ENCODE data around the gene YEATS4. TPM values are rescaled to one million over a fixed set of nuclear protein-coding genes. Genes with fewer than 3 reads are reported as not detected.

YEATS4 gene
- total RNA-seq, 1 donor from 2014 or later: 13.5 TPM

DNA sequence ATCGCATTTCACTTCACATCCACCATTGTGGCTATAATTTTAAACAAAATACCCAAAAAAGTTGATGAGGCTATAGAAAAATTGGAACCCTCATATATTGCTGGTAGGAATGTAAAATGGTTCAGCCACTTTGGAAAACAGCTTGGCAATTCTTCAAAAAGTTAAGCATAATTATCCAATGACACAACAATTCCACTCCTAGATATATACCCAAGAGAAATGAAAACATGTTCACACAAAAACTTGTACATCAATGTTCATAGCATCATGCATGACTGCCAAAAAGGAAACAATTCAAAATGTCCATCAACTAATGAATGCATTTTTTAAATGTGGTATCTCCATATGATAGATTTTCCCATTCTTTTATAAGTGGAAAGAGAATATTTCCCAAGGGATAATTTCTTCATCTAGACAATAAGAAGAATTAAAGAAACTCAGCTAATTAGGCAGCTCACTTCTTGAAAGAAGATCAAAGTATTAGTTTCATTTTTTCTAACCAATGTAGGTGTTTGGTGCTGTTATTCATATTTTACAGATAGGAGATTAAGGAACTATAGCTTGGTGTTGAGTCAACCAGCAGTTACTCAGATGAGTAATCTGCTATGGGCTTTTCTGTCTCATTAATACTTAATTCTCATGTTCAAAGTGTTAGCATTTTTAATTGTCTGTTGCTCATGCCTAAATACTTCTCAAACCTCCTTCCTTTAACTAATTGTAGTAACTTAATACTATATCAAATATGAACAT is 32.8 kb downstream of the YEATS4 start:
- TF ChIP-seq, protein P1, sequence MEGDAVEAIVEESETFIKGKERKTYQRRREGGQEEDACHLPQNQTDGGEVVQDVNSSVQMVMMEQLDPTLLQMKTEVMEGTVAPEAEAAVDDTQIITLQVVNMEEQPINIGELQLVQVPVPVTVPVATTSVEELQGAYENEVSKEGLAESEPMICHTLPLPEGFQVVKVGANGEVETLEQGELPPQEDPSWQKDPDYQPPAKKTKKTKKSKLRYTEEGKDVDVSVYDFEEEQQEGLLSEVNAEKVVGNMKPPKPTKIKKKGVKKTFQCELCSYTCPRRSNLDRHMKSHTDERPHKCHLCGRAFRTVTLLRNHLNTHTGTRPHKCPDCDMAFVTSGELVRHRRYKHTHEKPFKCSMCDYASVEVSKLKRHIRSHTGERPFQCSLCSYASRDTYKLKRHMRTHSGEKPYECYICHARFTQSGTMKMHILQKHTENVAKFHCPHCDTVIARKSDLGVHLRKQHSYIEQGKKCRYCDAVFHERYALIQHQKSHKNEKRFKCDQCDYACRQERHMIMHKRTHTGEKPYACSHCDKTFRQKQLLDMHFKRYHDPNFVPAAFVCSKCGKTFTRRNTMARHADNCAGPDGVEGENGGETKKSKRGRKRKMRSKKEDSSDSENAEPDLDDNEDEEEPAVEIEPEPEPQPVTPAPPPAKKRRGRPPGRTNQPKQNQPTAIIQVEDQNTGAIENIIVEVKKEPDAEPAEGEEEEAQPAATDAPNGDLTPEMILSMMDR (IDR thresholded peaks at IDR 0.05): no peak
- DNase-seq (ENCODE audit: low spot score): no peak
- Mint-ChIP-seq H3K9me3 (ENCODE audit: low read depth) (peaks cover 10% of the 10 kb centered on the region), H3K27me3 (ENCODE audit: low read depth) (no peaks in the 10 kb centered on the region), H3K27ac (ENCODE audit: unreplicated experiment) (no peak overlapping the region), H3K4me3 (ENCODE audit: unreplicated experiment) (no peak overlapping the region), H3K4me1 (ENCODE audit: low read depth) (peaks cover 53% of the 10 kb centered on the region), H3K36me3 (ENCODE audit: low read depth) (peaks cover 7% of the 10 kb centered on the region)

DNA sequence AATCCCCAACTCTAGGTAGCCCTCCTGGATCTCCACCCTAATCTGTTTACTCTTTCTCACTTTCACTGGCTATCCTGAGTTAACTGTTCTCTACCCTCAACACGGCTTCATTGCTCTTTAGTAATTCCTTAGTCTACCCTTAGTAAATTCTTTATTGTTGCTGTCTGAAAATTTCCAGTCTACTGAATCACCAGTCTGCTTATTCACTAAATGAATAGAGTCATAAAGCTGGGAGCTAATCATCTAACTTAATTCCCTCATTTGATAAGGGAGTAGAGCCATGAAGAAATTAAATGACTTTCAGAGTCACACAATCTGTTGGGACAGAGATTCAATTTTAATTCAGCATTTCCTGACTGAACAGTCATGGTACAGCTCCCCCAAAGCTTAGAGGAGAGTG is 36.5 kb downstream of the YEATS4 start:
- Mint-ChIP-seq H3K27ac (ENCODE audit: unreplicated experiment) (no peak overlapping the region), H3K4me1 (ENCODE audit: low read depth) (peaks cover 32% of the 10 kb centered on the region), H3K36me3 (ENCODE audit: low read depth) (peaks cover 12% of the 10 kb centered on the region), H3K4me3 (ENCODE audit: unreplicated experiment) (no peak overlapping the region), H3K27me3 (ENCODE audit: low read depth) (no peaks in the 10 kb centered on the region), H3K9me3 (ENCODE audit: low read depth) (peaks cover 12% of the 10 kb centered on the region)
- no peak for DNase-seq (ENCODE audit: low spot score)
- TF ChIP-seq, protein P1 (IDR thresholded peaks at IDR 0.05): no peak

DNA sequence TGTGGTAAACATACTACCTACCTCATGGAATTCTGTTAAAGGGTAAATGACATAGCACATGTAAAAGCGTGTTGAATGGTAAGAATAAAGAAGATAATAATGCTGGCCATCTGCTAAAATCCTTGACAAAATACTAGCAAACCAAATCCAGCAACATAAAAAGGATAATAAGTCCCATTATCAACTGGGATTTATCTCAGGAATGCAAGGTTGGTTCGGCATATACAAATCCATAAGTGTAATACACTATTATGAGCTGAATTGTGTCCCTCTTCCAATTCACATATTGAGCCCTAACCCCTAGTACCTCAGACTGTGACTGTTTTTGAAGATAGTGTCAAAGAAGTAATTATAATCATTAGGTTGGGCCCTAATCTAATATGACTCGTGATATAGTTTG is 37.4 kb downstream of the YEATS4 start:
- TF ChIP-seq, protein P1 (IDR thresholded peaks at IDR 0.05): no peak
- peaks cover 12% of the 10 kb centered on the region for H3K9me3 Mint-ChIP-seq (ENCODE audit: low read depth)
- H3K36me3 Mint-ChIP-seq (ENCODE audit: low read depth): peaks cover 10% of the 10 kb centered on the region

DNA sequence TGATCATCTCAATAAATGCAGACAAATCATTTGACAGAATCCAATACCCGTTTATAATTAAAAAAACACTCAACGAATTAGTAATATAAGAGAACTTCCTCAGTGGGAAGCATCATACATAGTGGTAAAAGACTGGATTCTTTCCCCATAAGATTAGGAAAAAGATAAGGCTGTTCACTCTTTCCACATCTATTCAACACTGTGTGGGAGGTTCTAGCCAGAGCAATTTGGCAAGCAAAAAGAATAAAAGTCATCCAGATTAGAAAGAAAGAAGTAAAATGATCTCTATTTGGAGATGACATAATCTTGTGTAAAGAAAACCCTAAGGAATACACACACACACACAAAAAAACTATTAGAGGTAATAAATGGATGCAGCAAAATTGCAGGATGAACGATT is 38.4 kb downstream of the YEATS4 start:
- H3K27me3 Mint-ChIP-seq (ENCODE audit: low read depth): no peaks in the 10 kb centered on the region
- peaks cover 34% of the 10 kb centered on the region for H3K4me1 Mint-ChIP-seq (ENCODE audit: low read depth)
- no peak for DNase-seq (ENCODE audit: low spot score)
- TF ChIP-seq, protein P1 (IDR thresholded peaks at IDR 0.05): no peak
- no peak overlapping the region for H3K27ac Mint-ChIP-seq (ENCODE audit: unreplicated experiment)
- H3K9me3 Mint-ChIP-seq (ENCODE audit: low read depth): peaks cover 12% of the 10 kb centered on the region
- H3K4me3 Mint-ChIP-seq (ENCODE audit: unreplicated experiment): no peak overlapping the region
- peaks cover 10% of the 10 kb centered on the region for H3K36me3 Mint-ChIP-seq (ENCODE audit: low read depth)

More for the DNA sequence above, 37.4 kb downstream of the YEATS4 start:
- Mint-ChIP-seq H3K27me3 (ENCODE audit: low read depth) (no peaks in the 10 kb centered on the region), H3K4me3 (ENCODE audit: unreplicated experiment) (no peak overlapping the region), H3K4me1 (ENCODE audit: low read depth) (peaks cover 37% of the 10 kb centered on the region), H3K27ac (ENCODE audit: unreplicated experiment) (no peak overlapping the region)
- DNase-seq (ENCODE audit: low spot score): no peak

DNA sequence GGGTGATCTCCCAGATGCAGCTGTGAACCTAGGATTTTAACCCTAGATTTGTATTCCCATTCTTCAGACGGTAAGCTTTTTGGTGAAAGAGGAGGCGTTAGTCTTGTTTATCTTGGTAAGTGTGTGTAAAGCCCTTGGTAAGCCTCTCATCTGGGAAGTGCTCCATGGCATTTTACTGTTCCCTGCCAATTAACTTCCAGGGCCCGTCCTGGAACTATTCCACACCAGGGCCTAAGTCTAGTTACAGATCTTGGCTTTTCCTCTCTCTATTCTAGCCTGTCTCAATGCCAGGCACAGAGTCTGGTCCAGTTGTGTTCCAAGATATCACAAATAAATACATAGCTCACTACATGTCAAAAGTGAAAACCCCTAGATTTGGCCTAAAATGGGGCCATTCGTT is 42.4 kb downstream of the YEATS4 start:
- Mint-ChIP-seq H3K4me1 (ENCODE audit: low read depth) (peaks cover 48% of the 10 kb centered on the region), H3K27me3 (ENCODE audit: low read depth) (no peaks in the 10 kb centered on the region), H3K9me3 (ENCODE audit: low read depth) (peaks cover 11% of the 10 kb centered on the region), H3K36me3 (ENCODE audit: low read depth) (peaks cover 7% of the 10 kb centered on the region), H3K4me3 (ENCODE audit: unreplicated experiment) (no peak overlapping the region), H3K27ac (ENCODE audit: unreplicated experiment) (no peak overlapping the region)
- no peak for DNase-seq (ENCODE audit: low spot score)
- TF ChIP-seq, protein P1 (IDR thresholded peaks at IDR 0.05): no peak
